GM12872 (cell line): ENCODE data around the gene FAM107B.
A peak's percentile ranks its signal among the peaks of the same experiment; 100 is the strongest.

Experiments
- TF ChIP-seq, protein P1 (sequence below): IDR thresholded peaks from 3 replicates; pipeline ENCODE4 v1.5.1; 2011; ENCODE audit warnings: low read depth, mild to moderate bottlenecking, low read length, moderate library complexity; ENCODE audit not compliant: insufficient read depth

The FAM107B gene

DNA sequence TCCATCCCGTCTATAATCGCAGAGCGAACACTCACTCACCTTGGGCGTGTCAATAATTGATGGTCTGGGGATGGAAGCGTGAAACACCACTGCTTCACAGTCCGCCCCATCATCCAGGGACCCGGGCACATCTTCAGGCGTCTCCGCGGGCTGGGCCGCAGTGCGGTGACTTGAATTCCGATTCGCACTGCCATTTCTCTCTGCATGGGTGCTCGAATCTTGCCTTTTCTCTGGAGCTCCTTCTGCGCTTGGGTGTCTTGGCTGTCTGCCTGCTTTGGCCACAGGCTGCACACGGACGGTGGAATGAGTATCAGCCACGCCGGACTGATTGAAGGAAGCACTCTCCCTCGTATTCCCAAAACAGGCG is 500 bp downstream of the FAM107B start:
- TF ChIP-seq, protein P1, sequence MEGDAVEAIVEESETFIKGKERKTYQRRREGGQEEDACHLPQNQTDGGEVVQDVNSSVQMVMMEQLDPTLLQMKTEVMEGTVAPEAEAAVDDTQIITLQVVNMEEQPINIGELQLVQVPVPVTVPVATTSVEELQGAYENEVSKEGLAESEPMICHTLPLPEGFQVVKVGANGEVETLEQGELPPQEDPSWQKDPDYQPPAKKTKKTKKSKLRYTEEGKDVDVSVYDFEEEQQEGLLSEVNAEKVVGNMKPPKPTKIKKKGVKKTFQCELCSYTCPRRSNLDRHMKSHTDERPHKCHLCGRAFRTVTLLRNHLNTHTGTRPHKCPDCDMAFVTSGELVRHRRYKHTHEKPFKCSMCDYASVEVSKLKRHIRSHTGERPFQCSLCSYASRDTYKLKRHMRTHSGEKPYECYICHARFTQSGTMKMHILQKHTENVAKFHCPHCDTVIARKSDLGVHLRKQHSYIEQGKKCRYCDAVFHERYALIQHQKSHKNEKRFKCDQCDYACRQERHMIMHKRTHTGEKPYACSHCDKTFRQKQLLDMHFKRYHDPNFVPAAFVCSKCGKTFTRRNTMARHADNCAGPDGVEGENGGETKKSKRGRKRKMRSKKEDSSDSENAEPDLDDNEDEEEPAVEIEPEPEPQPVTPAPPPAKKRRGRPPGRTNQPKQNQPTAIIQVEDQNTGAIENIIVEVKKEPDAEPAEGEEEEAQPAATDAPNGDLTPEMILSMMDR = no peak

DNA sequence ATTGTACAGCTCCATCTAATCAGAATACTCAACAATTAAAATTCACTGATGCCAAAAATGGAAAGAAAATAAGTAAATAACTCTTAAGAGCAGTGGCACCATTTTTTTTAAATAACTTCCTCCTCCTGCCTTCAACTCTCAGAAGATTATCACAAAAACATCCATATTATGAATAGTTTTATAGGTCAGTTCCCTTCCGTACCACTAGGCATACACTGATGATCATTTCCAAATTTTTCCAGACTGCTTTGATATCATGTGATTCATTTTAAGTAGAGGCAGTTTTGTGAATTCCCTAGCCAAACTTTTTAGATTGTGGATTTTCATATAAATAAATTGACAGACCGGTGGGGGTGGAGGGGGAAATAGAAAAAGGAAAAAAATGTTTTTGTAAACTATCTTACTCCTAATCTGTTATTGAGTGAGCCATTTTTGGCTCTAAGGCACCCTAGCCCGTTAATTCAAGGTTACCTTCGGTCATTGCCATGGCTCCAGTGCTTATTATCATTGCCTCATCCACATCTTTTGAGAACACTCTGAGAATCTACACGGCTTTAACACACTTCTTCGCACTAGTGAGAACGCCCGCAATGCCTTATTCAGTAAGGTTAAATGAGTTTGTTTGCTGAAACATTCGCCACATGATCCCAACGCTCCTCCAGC is 1.0 kb downstream of the FAM107B start:
- TF ChIP-seq, protein P1 = no peak

DNA sequence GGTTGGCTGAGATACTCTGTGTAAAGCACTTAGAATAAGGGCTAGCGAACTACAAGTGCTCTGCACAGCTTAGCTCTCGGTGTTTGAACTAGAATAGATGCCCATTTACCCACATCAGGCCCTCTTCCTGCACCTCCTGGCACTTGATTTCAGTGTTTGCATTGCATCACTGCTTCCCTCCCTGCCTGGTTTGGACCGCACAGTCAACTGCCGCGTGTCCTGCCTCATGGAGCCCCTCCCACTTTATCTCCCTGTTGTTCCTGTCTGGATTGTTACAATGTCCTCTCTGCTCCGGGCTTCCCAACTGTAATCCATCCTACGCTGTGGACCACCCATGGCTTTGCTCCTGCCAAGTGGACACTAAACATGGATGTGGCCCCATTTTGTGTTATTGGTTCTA is 2.3 kb downstream of the FAM107B start:
- TF ChIP-seq, protein P1 = no peak

DNA sequence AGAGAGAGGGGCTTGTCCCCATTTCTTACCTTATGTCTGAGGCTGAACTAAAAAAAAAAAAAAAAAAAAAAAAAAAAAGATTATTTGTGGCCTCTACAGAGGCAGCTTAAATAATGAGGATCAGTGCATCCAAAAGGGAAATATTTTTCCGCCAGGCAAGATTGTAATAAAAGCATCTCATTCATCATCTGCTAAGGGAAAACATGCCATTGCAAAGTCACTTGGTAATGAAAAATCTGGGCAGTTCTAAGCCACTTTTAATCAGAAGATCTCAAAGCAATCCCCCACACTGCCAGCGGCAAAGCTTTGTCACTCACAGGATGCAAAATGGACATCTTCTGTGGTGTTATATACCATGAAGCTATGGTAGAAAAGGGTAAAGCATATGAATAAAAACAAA is 3.8 kb downstream of the FAM107B start:
- TF ChIP-seq, protein P1 = no peak

DNA sequence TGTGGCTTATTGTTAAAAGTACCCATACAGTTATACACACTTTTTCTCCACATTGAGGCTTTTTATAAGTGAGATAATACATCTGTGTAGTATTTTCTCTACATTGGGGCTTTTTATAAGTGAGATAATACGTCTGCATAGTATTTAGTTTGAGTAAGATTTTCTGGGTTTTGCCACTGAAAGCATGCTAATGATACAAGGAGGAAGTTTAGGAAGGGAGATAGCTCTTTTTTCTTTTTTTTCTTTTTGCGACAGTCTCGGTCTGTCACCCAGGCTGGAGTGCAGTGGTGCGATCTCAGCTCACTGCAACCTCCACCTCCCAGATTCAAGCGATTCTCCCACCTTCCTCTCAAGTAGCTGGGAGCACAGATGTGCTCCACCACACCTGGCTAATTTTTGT is 13.3 kb downstream of the FAM107B start:
- TF ChIP-seq, protein P1 = no peak

DNA sequence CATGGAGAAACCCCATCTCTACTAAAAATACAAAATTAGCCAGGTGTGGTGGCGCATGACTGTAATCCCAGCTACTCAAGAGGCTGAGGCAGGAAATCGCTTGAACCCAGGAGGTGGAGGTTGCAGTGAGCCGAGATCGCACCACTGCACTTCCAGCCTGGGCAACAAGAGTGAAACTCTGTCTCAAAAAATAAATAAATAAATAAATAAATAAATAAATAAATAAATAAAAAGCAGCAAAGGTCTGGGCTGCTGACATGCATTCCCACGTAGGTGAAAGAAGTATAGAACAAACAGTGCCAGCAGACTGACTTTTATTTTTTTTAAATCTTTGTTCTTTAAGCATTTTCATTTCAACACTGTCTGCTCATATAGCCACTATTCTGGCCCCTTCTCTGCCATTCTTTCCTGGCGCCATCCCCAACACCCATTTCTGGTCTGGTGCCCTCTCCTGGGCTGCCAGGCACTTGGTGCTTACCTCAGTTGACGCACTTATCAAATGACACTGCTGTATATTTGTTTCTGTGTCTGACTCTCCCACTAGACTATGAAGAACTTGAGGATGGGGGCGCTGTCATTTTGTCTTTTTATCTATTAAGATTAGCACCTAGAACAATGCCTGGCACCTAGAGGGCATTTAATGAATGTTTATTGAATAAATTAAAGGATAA is 15.6 kb downstream of the FAM107B start:
- TF ChIP-seq, protein P1 = peak; percentile 37; the same call in 2 of the 3 replicates

DNA sequence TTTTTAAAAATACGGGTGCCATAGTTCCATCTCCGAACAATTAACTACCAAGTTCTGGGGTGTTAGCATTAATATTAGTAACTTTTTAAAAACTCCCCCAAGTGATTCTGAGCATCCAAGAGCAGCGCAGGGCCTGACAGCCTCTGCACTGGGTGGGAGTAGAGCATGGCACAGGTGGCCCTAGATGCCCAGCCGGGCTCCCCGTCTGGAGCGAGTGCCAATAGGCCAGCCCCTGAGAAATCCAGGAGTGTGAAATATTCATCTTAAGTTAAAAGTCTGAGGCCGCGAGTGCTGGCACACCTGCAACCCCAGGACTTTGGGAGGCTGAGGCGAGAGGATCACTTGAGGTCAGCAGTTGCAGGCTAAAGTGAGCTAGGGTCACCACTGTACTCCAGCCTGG is 16.2 kb downstream of the FAM107B start:
- TF ChIP-seq, protein P1 = no peak
